GM12892 (cell line): ENCODE data around the gene SELP.

Experiments
- POLR2A ChIP-seq: IDR thresholded peaks from 2 replicates; pipeline ENCODE4 v1.6.1; 2011; ENCODE audit warnings: low read depth, low read length, control low read depth
- POLR2AphosphoS5 ChIP-seq: IDR thresholded peaks from 2 replicates; pipeline ENCODE4 v1.6.1; 2011; ENCODE audit warnings: low read depth, low read length, control low read depth

DNA sequence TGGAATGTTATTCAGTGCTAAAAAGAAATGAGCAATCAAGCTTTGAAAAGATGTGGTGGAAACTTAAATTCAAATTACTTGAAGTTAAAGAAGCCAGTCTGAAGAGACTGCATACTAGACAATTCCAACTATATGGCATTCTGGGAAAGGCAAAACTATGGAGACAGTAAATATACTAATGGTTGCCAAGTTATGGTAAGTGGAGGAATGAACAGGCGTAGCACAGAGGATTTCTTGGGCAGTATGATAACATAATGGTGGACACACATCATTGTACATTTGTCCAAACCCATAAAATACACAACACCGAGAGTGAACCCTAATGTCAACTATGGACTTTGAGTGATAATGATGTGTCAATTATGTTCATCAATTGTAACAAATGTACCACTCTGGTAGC, 21.1 kb upstream of the SELP start:
- TF ChIP-seq POLR2A (no peak), POLR2AphosphoS5 (no peak)
